ENCODE results near the gene KIF13A. TPM values are rescaled to one million over a fixed set of nuclear protein-coding genes. Genes with fewer than 3 reads are reported as not detected.
"Not testable (repeated sequence)": the region's sequence is repeated elsewhere in the genome, so short reads cannot be mapped to it uniquely, and the experiment has no call there.

Gene KIF13A
- total and polyA plus RNA-seq, 9 of the 15 experiments (the other 6 are each of a cell fraction or from before 2014, with no cell fraction given): 3.6 to 44.3 (median 29.7) TPM

DNA sequence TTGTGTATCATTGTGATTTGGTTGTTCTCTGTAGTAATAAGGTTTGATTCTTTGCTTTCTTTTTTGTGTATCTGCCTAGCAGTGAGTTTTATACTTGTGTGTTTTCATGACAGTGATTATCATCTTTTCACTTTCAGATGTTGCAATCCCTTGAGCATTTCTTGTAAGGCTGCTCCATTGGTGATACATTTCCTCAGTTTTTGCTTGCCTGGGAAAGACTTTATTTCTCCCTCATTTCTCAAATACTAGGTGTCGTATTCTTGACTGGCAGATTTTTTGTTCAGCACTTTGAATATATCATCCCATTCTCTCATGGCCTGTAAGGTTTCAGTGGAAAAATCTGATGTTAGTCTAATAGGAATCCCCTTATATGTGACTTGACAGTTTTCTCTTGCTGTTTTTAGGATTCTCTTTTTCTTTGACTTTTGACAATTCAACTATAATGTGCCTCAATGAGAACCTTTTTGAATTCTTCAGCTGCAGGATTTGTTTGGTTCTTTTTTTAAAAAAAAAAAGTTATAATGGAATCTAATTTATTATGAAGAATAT lies 249.7 kb downstream of the KIF13A start (continued):
- TF ChIP-seq, protein P1, sequence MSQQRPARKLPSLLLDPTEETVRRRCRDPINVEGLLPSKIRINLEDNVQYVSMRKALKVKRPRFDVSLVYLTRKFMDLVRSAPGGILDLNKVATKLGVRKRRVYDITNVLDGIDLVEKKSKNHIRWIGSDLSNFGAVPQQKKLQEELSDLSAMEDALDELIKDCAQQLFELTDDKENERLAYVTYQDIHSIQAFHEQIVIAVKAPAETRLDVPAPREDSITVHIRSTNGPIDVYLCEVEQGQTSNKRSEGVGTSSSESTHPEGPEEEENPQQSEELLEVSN (IDR thresholded peaks at IDR 0.05; ENCODE audit: borderline replicate concordance in 1 of 2, extremely low read depth in 1 of 2, insufficient read depth in 1 of 2, insufficient read length in 1 of 2, low read depth in 1 of 2, low read length in 1 of 2, poor library complexity in 1 of 2, severe bottlenecking in 1 of 2): no peak
- 0 out of 4 replicates have a peak, but pooled peaks of 1 of the 2 experiments have one; percentile 23 for TF ChIP-seq HDAC1 (IDR thresholded peaks at IDR 0.05)
- TF ChIP-seq SMARCE1 (IDR thresholded peaks at IDR 0.05): no peak
- no peak for TF ChIP-seq RFX1 (IDR thresholded peaks at IDR 0.05)
- no peak for TF ChIP-seq SRF (CRISPR knock-in tag; IDR thresholded peaks at IDR 0.05)
- TF ChIP-seq KLF13 (tag; IDR thresholded peaks at IDR 0.05; ENCODE audit: borderline replicate concordance, low read depth): no peak
- TF ChIP-seq MAFG (tag; conservative IDR thresholded peaks at IDR 0.05): 0 out of 2 replicates have a peak, but pooled peaks have one; percentile 26
- no peak for TF ChIP-seq TAF15 (IDR thresholded peaks at IDR 0.05; ENCODE audit: low read depth, low read length)
- no peak for TF ChIP-seq NR2C2 (CRISPR knock-in tag; IDR thresholded peaks at IDR 0.05)
- TF ChIP-seq NR2C2 (tag; IDR thresholded peaks at IDR 0.05): no peak
- TF ChIP-seq MCM5 (IDR thresholded peaks at IDR 0.05; ENCODE audit: low read depth): no peak
- no peak for TF ChIP-seq NR1H2 (CRISPR knock-in tag; IDR thresholded peaks at IDR 0.05)
- TF ChIP-seq SNIP1 (IDR thresholded peaks at IDR 0.05; ENCODE audit: low read depth): no peak
- TF ChIP-seq HOXB6 (CRISPR knock-in tag; IDR thresholded peaks at IDR 0.05; ENCODE audit: borderline replicate concordance): no peak
- peak; percentile 92 to 94 for TF ChIP-seq TRIM24 (IDR thresholded peaks at IDR 0.05)
- no peak for TF ChIP-seq NRF1 (conservative IDR thresholded peaks at IDR 0.05 in 1 of 2, IDR thresholded peaks at IDR 0.05 in 1 of 2)
- TF ChIP-seq LCOR (CRISPR knock-in tag; IDR thresholded peaks at IDR 0.05): no peak
- TF ChIP-seq ZNF24 (IDR thresholded peaks at IDR 0.05): no peak
- TF ChIP-seq, protein P2, sequence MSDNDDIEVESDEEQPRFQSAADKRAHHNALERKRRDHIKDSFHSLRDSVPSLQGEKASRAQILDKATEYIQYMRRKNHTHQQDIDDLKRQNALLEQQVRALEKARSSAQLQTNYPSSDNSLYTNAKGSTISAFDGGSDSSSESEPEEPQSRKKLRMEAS (CRISPR knock-in tag; IDR thresholded peaks at IDR 0.05): no peak

DNA sequence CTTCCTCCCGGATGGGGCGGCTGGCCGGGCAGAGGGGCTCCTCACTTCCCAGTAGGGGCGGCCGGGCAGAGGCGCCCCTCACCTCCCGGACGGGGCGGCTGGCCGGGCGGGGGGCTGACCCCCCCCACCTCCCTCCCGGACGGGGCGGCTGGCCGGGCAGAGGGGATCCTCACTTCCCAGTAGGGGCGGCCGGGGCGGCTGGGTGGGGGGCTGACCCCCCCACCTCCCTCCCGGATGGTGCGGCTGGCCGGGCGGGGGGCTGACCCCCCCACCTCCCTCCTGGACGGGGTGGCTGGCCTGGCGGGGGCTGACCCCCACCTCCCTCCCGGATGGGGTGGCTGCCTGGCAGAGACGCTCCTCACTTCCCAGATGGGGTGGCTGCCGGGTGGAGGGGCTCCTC lies 252.1 kb downstream of the KIF13A start:
- CTCF ChIA-PET (ENCODE audit: low intra/inter-chr PET ratio); ATAC-seq; in situ Hi-C loops (cut with MboI): not testable (repeated sequence)

More for the DNA sequence above, 252.1 kb downstream of the KIF13A start:
- H3K4me3 ChIP-seq; H4K20me1 ChIP-seq (replicated peaks; ENCODE audit: control insufficient read depth, insufficient read depth, low read length); H3K27ac ChIP-seq (ENCODE audit: extremely low read depth, low read depth, low read length); H3K9ac ChIP-seq (ENCODE audit: insufficient read depth in 1 of 2, low read depth in 2 of 2, low read length in 2 of 2); H3K4me1 ChIP-seq (replicated peaks in 1 of 2; ENCODE audit: control insufficient read depth in 2 of 2, insufficient read depth in 2 of 2, low read length in 2 of 2); H3K79me2 ChIP-seq (ENCODE audit: control insufficient read depth, insufficient read depth, low read length); H2AFZ ChIP-seq (ENCODE audit: low read depth, low read length); H3K9me3 ChIP-seq (replicated peaks; ENCODE audit: control insufficient read depth, insufficient read depth, low read depth, low read length); FAIRE-seq; POLR2A ChIA-PET; DNase-seq (ENCODE audit: extremely low read depth in 1 of 4, low spot score in 3 of 4); H3K9me1 ChIP-seq (ENCODE audit: control insufficient read depth, insufficient read depth, low read length); H3K4me2 ChIP-seq (ENCODE audit: insufficient read depth, low read length); H3K36me3 ChIP-seq (ENCODE audit: control insufficient read depth, insufficient read depth, low read length); H3K27me3 ChIP-seq (ENCODE audit: control insufficient read depth in 2 of 2, insufficient read depth in 2 of 2, low read length in 2 of 2); intact Hi-C loops (cut with micrococcal nuclease); BruUV-seq (replicated peaks): not testable (repeated sequence)
- WGBS (ENCODE audit: insufficient coverage, low coverage, missing lambda C conversion rate): 83% methylated on average over 2 of the region's 27 CpGs
